GM19463 (cell line): Measurements from ENCODE around the gene BLVRA.
"Not testable (repeated sequence)": the region's sequence is repeated elsewhere in the genome, so short reads cannot be mapped to it uniquely, and the experiment has no call there.

Experiments used
- ATAC-seq: cut with Tn5 transposase; IDR thresholded peaks from one replicate; pipeline ENCODE4 v1.9.1; 2021; ENCODE audit warnings: mild to moderate bottlenecking, moderate library complexity; ENCODE audit not compliant: unreplicated experiment

BLVRA gene

GRCh38 chr7:43768887-43769272 is 10.4 kb downstream of the BLVRA start:
- no peak for ATAC-seq

DNA sequence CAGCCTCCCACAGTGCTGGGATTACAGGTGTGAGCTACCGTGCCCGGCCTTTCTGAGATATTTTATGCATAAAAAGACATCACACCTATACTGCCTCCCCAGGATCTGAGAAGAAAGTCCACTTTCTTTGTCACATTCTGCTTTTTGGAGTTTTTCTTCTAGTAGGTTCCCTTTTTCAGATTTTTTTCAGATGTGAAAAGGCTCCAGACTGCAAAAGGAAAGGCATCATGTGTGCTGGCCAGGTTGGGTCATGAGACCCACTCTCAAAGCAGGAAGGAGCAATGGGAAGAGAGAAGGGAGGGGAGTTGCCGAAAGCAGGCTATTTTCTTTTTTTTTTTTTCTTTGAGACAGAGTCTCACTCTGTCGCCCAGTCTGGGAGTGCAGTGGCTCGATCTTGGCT is 10.8 kb downstream of the BLVRA start:
- ATAC-seq: no peak

DNA sequence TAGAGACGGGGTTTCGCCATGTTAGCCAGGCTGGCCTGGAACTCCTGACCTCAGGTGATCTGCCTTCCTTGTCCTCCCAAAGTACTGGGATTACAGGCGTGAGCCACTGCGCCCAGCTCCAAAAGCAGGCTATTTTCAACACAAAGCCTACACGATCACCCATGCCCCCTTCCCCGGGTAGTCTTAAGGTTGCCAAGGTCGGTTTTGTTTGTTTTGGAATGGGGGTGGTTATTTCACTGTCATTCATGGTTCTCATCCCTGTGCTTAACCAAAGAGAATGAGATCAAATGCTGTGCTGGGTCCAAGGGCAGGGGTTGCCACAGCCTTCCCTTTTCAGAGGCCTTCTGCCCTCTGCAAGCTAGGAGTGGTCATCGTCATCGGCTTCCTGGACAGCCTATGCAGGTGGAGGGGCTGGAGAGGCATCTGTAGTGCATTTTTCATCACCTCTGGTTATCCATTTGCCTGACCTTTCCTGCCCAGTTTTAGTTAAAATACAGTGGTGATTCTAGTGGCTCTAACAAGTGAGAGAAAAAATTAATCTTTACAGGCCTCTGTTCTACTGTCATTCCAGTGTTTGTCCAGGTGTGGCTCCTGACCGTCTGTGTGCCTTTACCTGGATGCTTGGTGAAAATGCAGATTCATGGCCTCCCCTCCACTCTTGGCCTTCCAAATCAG is 11.4 kb downstream of the BLVRA start:
- ATAC-seq: no peak

- no peak for ATAC-seq
Observed at GRCh38 chr7:43771128-43771527, 12.6 kb downstream of the BLVRA start.

DNA sequence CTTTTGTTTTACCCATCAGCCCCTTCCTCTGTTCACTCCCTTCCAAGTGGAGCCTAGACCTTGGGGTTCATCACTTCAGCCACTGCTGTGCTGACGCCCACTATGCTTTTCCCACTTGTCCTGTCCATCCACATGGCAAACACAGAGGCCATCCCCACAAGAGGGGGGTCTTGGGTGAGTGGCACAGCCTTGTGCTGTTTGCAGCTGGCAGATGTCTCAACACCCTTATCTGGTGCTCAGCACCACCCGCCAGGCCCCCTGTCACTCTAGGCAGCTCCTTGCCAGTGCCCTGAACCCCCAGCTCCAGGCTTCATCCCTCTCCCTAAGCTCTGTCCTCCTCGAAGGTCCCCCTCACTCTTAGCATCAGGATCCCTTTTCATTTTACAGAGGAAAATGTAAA is 13.1 kb downstream of the BLVRA start:
- no peak for ATAC-seq

DNA sequence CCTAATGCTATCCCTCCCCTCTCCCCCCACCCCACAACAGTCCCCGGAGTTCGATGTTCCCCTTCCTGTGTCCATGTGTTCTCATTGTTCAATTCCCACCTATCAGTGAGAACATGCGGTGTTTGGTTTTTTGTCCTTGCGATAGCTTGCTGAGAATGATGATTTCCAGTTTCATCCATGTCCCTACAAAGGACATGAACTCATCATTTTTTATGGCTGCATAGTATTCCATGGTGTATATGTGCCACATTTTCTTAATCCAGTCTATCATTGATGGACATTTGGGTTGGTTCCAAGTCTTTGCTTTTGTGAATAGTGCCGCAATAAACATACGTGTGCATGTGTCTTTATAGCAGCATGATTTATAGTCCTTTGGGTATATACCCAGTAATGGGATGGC is 14.8 kb downstream of the BLVRA start:
- ATAC-seq: not testable (repeated sequence)

- ATAC-seq: not testable (repeated sequence)
Observed at GRCh38 chr7:43775255-43775654, 16.8 kb downstream of the BLVRA start.

- ATAC-seq: not testable (repeated sequence)
Observed at GRCh38 chr7:43778293-43779044, 20.0 kb downstream of the BLVRA start.

GRCh38 chr7:43779045-43779812 is 20.7 kb downstream of the BLVRA start:
- ATAC-seq: no peak

- ATAC-seq: no peak
Observed at GRCh38 chr7:43781726-43782607, 23.5 kb downstream of the BLVRA start.

DNA sequence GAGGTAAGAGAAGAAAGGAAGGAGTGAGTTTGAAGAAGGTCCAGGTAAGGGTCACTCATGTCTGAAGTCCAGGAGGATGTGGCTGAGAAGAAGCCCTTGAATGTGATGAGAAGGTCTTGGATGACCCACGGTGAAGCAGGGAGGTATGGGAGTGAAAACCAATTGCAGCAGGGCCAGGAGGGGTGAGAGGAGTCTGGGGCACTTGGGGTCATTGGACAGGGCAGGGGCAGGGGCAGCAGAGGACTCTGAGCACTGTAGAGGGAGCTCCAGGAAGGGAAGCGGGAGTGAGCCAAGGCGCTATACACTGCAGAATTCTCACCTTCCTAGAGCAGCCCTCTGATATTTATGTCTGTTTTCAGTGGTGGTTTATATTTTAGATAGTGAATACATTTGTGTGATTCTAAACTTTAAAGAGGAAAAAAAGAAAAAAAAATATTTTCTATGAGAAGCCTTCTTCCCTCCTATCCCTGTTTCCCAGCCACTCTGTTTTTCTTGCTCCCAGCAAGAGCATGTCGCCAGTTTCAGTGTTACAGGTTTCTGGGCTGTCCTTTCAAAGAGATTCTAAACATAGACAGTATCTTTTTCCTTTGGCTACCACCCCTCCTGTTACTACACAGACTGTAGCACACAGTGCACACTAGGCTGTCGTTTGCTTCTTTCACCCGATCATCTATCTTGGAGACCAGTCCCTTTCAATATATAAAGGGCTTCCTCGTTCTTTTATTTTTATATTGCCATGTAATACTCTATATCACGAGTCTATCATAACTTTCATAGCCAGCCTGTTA is 24.5 kb downstream of the BLVRA start:
- ATAC-seq: no peak

- ATAC-seq: no peak
Observed at GRCh38 chr7:43784030-43784584, 25.6 kb downstream of the BLVRA start.

- peak; percentile 98 for ATAC-seq
Observed at GRCh38 chr7:43784585-43785087, 26.2 kb downstream of the BLVRA start.

DNA sequence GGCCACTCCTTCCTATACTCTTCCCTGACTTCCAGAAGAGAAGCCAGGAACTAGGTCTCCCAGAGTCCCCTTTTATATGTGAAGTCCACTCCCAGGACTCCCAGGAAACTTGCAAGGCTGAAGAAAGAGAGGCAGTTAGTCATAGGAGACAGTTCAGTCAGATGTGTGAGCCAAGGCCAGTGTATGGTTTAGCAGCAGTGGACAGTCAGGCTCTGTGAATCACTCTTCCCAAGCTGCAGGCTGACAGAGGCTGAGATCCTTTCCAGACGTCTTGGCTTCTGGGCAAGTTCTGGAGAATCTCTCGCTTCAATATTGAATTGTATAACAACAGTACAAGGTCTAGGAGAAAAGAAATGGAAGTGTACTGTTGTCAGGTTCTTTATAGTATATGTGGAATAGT is 26.9 kb downstream of the BLVRA start:
- no peak for ATAC-seq

DNA sequence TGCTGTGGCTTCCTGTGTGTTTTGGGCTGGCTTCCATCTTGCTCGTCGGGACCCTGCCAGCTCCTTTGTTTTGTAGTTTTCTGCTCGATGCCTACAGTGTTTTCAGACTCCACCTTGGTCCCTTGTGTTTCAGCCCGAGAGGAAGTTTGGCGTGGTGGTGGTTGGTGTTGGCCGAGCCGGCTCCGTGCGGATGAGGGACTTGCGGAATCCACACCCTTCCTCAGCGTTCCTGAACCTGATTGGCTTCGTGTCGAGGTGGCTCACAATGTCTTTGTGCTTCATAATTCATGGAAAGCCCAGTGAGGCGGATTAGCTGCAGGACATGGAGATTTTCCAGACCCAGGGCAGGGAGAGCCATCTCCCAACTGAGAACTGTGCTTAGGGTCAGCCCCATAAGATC is 29.3 kb downstream of the BLVRA start:
- no peak for ATAC-seq

DNA sequence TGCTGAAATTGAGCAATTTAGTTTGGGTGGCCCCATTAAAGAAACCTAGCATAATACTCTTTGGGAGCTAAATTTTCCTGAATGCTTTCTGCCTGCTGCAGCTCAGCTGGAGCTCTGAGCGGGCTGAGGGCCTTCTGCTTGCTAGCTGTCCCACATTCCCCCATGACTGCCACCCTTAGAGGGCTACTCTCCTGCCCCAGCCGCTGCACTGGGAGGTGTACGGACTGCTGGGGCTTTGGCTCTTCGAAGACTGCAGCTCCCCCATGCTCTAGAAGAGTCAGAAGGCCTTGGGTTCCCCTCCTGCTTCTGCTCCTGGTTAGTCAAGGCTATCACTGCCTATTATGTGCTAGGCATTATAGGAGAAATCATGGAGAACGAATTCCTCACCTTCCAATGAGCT is 31.5 kb downstream of the BLVRA start:
- no peak for ATAC-seq

GRCh38 chr7:43790834-43791233 is 32.4 kb downstream of the BLVRA start:
- ATAC-seq: no peak

DNA sequence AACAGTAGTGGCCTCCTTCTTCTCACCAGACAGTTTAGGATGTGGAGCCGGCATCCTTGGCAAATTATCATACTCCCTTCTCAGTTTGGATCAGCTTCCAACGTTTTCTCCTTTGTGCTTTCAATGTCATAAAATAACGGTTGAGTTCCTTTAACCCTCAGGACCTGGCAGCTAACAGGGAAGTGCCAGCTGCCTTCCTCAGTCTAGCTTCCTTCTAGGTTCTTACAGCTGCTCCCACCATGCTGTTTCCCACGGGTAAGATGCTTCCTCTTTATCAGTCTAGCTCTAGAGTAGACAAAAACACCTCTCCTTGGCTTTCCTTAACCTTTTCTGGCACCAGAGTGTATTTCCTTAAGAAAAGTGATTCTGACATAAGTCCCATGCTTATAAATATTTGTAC is 33.2 kb downstream of the BLVRA start:
- ATAC-seq: no peak

- no peak for ATAC-seq
Observed at GRCh38 chr7:43792471-43793150, 34.1 kb downstream of the BLVRA start.
